ENCODE measurements around the gene ZNF440.
A peak's percentile ranks its signal among the peaks of the same experiment; 100 is the strongest.
"Not testable (repeated sequence)": the region's sequence is repeated elsewhere in the genome, so short reads cannot be mapped to it uniquely, and the experiment has no call there.

Gene ZNF440

GRCh38 chr19:11828957-11829876 is 15.1 kb downstream of the ZNF440 start:
- not testable (repeated sequence) for DNase-seq (ENCODE audit: low spot score)

- DNase-seq (ENCODE audit: low spot score): no peak
Observed at GRCh38 chr19:11832253-11832912, 18.3 kb downstream of the ZNF440 start.

- no peak for DNase-seq (ENCODE audit: low spot score)
Observed at GRCh38 chr19:11833541-11833940, 19.5 kb downstream of the ZNF440 start.

- not testable (repeated sequence) for DNase-seq (ENCODE audit: low spot score)
Observed at GRCh38 chr19:11835626-11836066, 21.6 kb downstream of the ZNF440 start.

- no peak for DNase-seq (ENCODE audit: low spot score)
Observed at GRCh38 chr19:11843722-11844121, 29.6 kb downstream of the ZNF440 start.

- DNase-seq (ENCODE audit: low spot score): not testable (repeated sequence)
Observed at GRCh38 chr19:11847615-11848014, 33.5 kb downstream of the ZNF440 start.

- DNase-seq (ENCODE audit: low spot score): no peak
Observed at GRCh38 chr19:11848200-11848593, 34.1 kb downstream of the ZNF440 start.

- no peak for DNase-seq (ENCODE audit: low spot score)
Observed at GRCh38 chr19:11848594-11849469, 34.8 kb downstream of the ZNF440 start, which contains the start of gene ZNF439. Gene ZNF439 (plus strand): TSS chr19:11848726. CDS start chr19:11848868, 142 bp downstream.

- not testable (repeated sequence) for DNase-seq (ENCODE audit: low spot score)
Observed at GRCh38 chr19:11850289-11850688, 36.2 kb downstream of the ZNF440 start.

- DNase-seq (ENCODE audit: low spot score): no peak
Observed at GRCh38 chr19:11853358-11853757, 39.3 kb downstream of the ZNF440 start.

- DNase-seq (ENCODE audit: low spot score): no peak
Observed at GRCh38 chr19:11856596-11857250, 42.6 kb downstream of the ZNF440 start.

- no peak for DNase-seq (ENCODE audit: low spot score)
Observed at GRCh38 chr19:11860721-11861120, 46.6 kb downstream of the ZNF440 start.

- DNase-seq (ENCODE audit: low spot score): no peak
Observed at GRCh38 chr19:11861301-11861700, 47.2 kb downstream of the ZNF440 start.

GRCh38 chr19:11867766-11868165 is 53.7 kb downstream of the ZNF440 start:
- DNase-seq (ENCODE audit: low spot score): not testable (repeated sequence)

- DNase-seq (ENCODE audit: low spot score): no peak
Observed at GRCh38 chr19:11868188-11868587, 54.1 kb downstream of the ZNF440 start.

GRCh38 chr19:11872624-11873023 is 58.6 kb downstream of the ZNF440 start:
- DNase-seq (ENCODE audit: low spot score): no peak

GRCh38 chr19:11873762-11874161 is 59.7 kb downstream of the ZNF440 start:
- no peak for DNase-seq (ENCODE audit: low spot score)

GRCh38 chr19:11879687-11880266 is 65.7 kb downstream of the ZNF440 start:
- DNase-seq (ENCODE audit: low spot score): not testable (repeated sequence)

GRCh38 chr19:11880598-11880997 is 66.5 kb downstream of the ZNF440 start:
- no peak for DNase-seq (ENCODE audit: low spot score)

GRCh38 chr19:11881151-11881800 is 67.2 kb downstream of the ZNF440 start:
- peak; percentile 28 for DNase-seq (ENCODE audit: low spot score)

GRCh38 chr19:11882606-11883005 is 68.5 kb downstream of the ZNF440 start:
- no peak for DNase-seq (ENCODE audit: low spot score)

All from HuH-7 (cell line).